ENCODE data around the gene STON2. TPM values are rescaled to one million over a fixed set of nuclear protein-coding genes. Genes with fewer than 3 reads are reported as not detected.
"Not testable (repeated sequence)": the region's sequence is repeated elsewhere in the genome, so short reads cannot be mapped to it uniquely, and the experiment has no call there.

STON2 gene
- total and polyA plus RNA-seq, 4 donors, result 3.1 to 27.6 (median 15.2) TPM

GRCh38 chr14:81246461-81247270 lies 153.5 kb downstream of the STON2 start:
- TF ChIP-seq CTCF (IDR thresholded peaks at IDR 0.05; ENCODE audit: control extremely low read depth, extremely low read depth), result no peak
- DNase-seq (no peak), ATAC-seq (ENCODE audit: insufficient read depth, low FRiP score) (no peak)
- Histone ChIP-seq H3K27me3 (ENCODE audit: control insufficient read depth in 3 of 3, insufficient read depth in 3 of 3, low read length in 2 of 3) (no peaks in the 10 kb centered on the region), H3K36me3 (ENCODE audit: control insufficient read depth in 4 of 4, insufficient read depth in 4 of 4, low read length in 4 of 4) (no peaks in the 10 kb centered on the region), H3K9me3 (ENCODE audit: control insufficient read depth in 4 of 4, insufficient read depth in 3 of 4, low read length in 3 of 4) (peaks cover 0 to 2% (median 0%) of the 10 kb centered on the region in 4 donors), H3K27ac (ENCODE audit: low read depth in 1 of 2, low read length in 1 of 2) (no peak overlapping the region), H3K9ac (ENCODE audit: insufficient read depth in 1 of 2, low read length in 2 of 2) (no peak overlapping the region), H3K4me3 (no peak overlapping the region), H3K4me1 (ENCODE audit: control insufficient read depth in 5 of 5, insufficient read depth in 5 of 5, low read length in 5 of 5) (no peaks in the 10 kb centered on the region)
- WGBS, 2 donors, result 86 to 91% methylated on average over 19 of the region's 19 CpGs

GRCh38 chr14:81245771-81246170 lies 154.4 kb downstream of the STON2 start:
- DNase-seq, result no peak
- 63 to 67% methylated on average over 1 of the region's 1 CpG for WGBS, 2 donors
- no peak overlapping the region for H3K9ac ChIP-seq (ENCODE audit: insufficient read depth in 1 of 2, low read length in 2 of 2)
- H3K4me3 ChIP-seq, result no peak overlapping the region
- H3K9me3 ChIP-seq (ENCODE audit: control insufficient read depth in 4 of 4, insufficient read depth in 3 of 4, low read length in 3 of 4), result peaks cover 0 to 2% (median 0%) of the 10 kb centered on the region in 4 donors
- TF ChIP-seq CTCF (IDR thresholded peaks at IDR 0.05; ENCODE audit: control extremely low read depth, extremely low read depth), result no peak
- H3K4me1 ChIP-seq (ENCODE audit: control insufficient read depth in 5 of 5, insufficient read depth in 5 of 5, low read length in 5 of 5), result no peaks in the 10 kb centered on the region
- no peaks in the 10 kb centered on the region for H3K27me3 ChIP-seq (ENCODE audit: control insufficient read depth in 3 of 3, insufficient read depth in 3 of 3, low read length in 2 of 3)
- no peak overlapping the region for H3K27ac ChIP-seq (ENCODE audit: low read depth in 1 of 2, low read length in 1 of 2)
- no peaks in the 10 kb centered on the region for H3K36me3 ChIP-seq (ENCODE audit: control insufficient read depth in 4 of 4, insufficient read depth in 4 of 4, low read length in 4 of 4)
- ATAC-seq (ENCODE audit: insufficient read depth, low FRiP score), result no peak

GRCh38 chr14:81244431-81244830 lies 155.7 kb downstream of the STON2 start:
- not testable (repeated sequence) for H3K36me3 ChIP-seq (ENCODE audit: control insufficient read depth in 4 of 4, insufficient read depth in 4 of 4, low read length in 4 of 4); H3K9me3 ChIP-seq (ENCODE audit: control insufficient read depth in 4 of 4, insufficient read depth in 3 of 4, low read length in 3 of 4); H3K4me1 ChIP-seq (ENCODE audit: control insufficient read depth in 5 of 5, insufficient read depth in 5 of 5, low read length in 5 of 5); DNase-seq; H3K4me3 ChIP-seq; H3K27me3 ChIP-seq (ENCODE audit: control insufficient read depth in 3 of 3, insufficient read depth in 3 of 3, low read length in 2 of 3); H3K27ac ChIP-seq (ENCODE audit: low read depth in 1 of 2, low read length in 1 of 2); H3K9ac ChIP-seq (ENCODE audit: insufficient read depth in 1 of 2, low read length in 2 of 2); ATAC-seq (ENCODE audit: insufficient read depth, low FRiP score)
- WGBS, 2 donors, result 94% methylated on average over 22 to 28 of the region's 28 CpGs

GRCh38 chr14:81243499-81243898 lies 156.6 kb downstream of the STON2 start:
- DNase-seq (no peak), ATAC-seq (ENCODE audit: insufficient read depth, low FRiP score) (no peak)
- no peak for TF ChIP-seq CTCF (IDR thresholded peaks at IDR 0.05; ENCODE audit: control extremely low read depth, extremely low read depth)
- Histone ChIP-seq H3K36me3 (ENCODE audit: control insufficient read depth in 4 of 4, insufficient read depth in 4 of 4, low read length in 4 of 4) (no peaks in the 10 kb centered on the region), H3K4me3 (no peak overlapping the region), H3K9me3 (ENCODE audit: control insufficient read depth in 4 of 4, insufficient read depth in 3 of 4, low read length in 3 of 4) (peaks cover 0 to 2% (median 0%) of the 10 kb centered on the region in 4 donors), H3K4me1 (ENCODE audit: control insufficient read depth in 5 of 5, insufficient read depth in 5 of 5, low read length in 5 of 5) (no peaks in the 10 kb centered on the region), H3K27me3 (ENCODE audit: control insufficient read depth in 3 of 3, insufficient read depth in 3 of 3, low read length in 2 of 3) (no peaks in the 10 kb centered on the region), H3K27ac (ENCODE audit: low read depth in 1 of 2, low read length in 1 of 2) (no peak overlapping the region), H3K9ac (ENCODE audit: insufficient read depth in 1 of 2, low read length in 2 of 2) (no peak overlapping the region)
- 85 to 90% methylated on average over 2 of the region's 2 CpGs for WGBS, 2 donors

- 77 to 82% methylated on average over 2 of the region's 2 CpGs for WGBS, 2 donors
- ATAC-seq (ENCODE audit: insufficient read depth, low FRiP score); H3K4me3 ChIP-seq; DNase-seq; H3K9ac ChIP-seq (ENCODE audit: insufficient read depth in 1 of 2, low read length in 2 of 2); H3K27me3 ChIP-seq (ENCODE audit: control insufficient read depth in 3 of 3, insufficient read depth in 3 of 3, low read length in 2 of 3); H3K36me3 ChIP-seq (ENCODE audit: control insufficient read depth in 4 of 4, insufficient read depth in 4 of 4, low read length in 4 of 4); H3K27ac ChIP-seq (ENCODE audit: low read depth in 1 of 2, low read length in 1 of 2); H3K9me3 ChIP-seq (ENCODE audit: control insufficient read depth in 4 of 4, insufficient read depth in 3 of 4, low read length in 3 of 4): not testable (repeated sequence)
- H3K4me1 ChIP-seq (ENCODE audit: control insufficient read depth in 5 of 5, insufficient read depth in 5 of 5, low read length in 5 of 5), result peaks cover 0 to 10% (median 0%) of the 10 kb centered on the region in 5 donors
Measured at GRCh38 chr14:81236849-81237248, 163.3 kb downstream of the STON2 start.
